ENCODE results near the gene DLX2.

DLX2 gene

GRCh38 chr2:172094294-172095145, 8.2 kb downstream of the DLX2 start:
- peak; percentile 67 for DNase-seq (ENCODE audit: low spot score)

- peak; percentile 15 for DNase-seq (ENCODE audit: low spot score)
Observed at GRCh38 chr2:172093416-172094293, 9.0 kb downstream of the DLX2 start.

GRCh38 chr2:172092716-172093415, 9.8 kb downstream of the DLX2 start:
- peak; percentile 3 for DNase-seq (ENCODE audit: low spot score)

- peak; percentile 2 for DNase-seq (ENCODE audit: low spot score)
Observed at GRCh38 chr2:172091761-172092566, 10.7 kb downstream of the DLX2 start.

- DNase-seq (ENCODE audit: low spot score), result peak; percentile 4
Observed at GRCh38 chr2:172091000-172091641, 11.6 kb downstream of the DLX2 start.

GRCh38 chr2:172090044-172090961, 12.4 kb downstream of the DLX2 start:
- DNase-seq (ENCODE audit: low spot score), result peak; percentile 7

- no peak for DNase-seq (ENCODE audit: low spot score)
Observed at GRCh38 chr2:172089633-172090032, 13.1 kb downstream of the DLX2 start.

GRCh38 chr2:172089005-172089504, 13.6 kb downstream of the DLX2 start:
- no peak for DNase-seq (ENCODE audit: low spot score)

- DNase-seq (ENCODE audit: low spot score), result peak; percentile 5
Observed at GRCh38 chr2:172088245-172089004, 14.3 kb downstream of the DLX2 start.

- DNase-seq (ENCODE audit: low spot score), result peak; percentile 2
Observed at GRCh38 chr2:172087780-172088244, 14.9 kb downstream of the DLX2 start.

GRCh38 chr2:172087207-172087779, 15.4 kb downstream of the DLX2 start:
- peak; percentile 3 for DNase-seq (ENCODE audit: low spot score)

- DNase-seq (ENCODE audit: low spot score), result peak; percentile 10
Observed at GRCh38 chr2:172086241-172087206, 16.2 kb downstream of the DLX2 start.

- DNase-seq (ENCODE audit: low spot score), result no peak
Observed at GRCh38 chr2:172085460-172086159, 17.1 kb downstream of the DLX2 start, which contains the start of gene DLX1. DLX1 (plus strand) TSS chr2:172085507; CDS start chr2:172085678, 171 bp downstream.

GRCh38 chr2:172084645-172085459, 17.8 kb downstream of the DLX2 start:
- DNase-seq (ENCODE audit: low spot score), result peak; percentile 97

GRCh38 chr2:172084395-172084644, 18.4 kb downstream of the DLX2 start:
- peak; percentile 14 for DNase-seq (ENCODE audit: low spot score)

Data from AG08396 (cell line).